ENCODE measurements around the gene TRAF3.

Gene TRAF3

DNA sequence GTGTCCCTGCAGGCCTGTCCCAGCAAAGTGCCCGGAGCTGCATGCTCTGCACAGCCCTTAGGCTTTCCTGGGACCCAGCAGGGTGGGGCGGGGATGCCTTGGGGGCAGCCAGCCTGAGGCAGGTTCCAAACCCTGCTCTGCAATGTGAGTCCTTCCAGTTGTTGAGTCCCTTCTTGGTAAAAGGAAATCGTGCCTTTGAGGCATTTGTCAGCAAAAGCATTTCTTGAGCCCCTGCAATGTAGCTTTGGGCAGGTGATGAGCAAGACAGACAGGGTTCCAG, 38.1 kb upstream of the TRAF3 start:
- H3K4me3 ChIP-seq (ENCODE audit: low read depth, low read length): no peak overlapping the region
- DNase-seq (ENCODE audit: low read depth): no peak
- TF ChIP-seq, protein P1, sequence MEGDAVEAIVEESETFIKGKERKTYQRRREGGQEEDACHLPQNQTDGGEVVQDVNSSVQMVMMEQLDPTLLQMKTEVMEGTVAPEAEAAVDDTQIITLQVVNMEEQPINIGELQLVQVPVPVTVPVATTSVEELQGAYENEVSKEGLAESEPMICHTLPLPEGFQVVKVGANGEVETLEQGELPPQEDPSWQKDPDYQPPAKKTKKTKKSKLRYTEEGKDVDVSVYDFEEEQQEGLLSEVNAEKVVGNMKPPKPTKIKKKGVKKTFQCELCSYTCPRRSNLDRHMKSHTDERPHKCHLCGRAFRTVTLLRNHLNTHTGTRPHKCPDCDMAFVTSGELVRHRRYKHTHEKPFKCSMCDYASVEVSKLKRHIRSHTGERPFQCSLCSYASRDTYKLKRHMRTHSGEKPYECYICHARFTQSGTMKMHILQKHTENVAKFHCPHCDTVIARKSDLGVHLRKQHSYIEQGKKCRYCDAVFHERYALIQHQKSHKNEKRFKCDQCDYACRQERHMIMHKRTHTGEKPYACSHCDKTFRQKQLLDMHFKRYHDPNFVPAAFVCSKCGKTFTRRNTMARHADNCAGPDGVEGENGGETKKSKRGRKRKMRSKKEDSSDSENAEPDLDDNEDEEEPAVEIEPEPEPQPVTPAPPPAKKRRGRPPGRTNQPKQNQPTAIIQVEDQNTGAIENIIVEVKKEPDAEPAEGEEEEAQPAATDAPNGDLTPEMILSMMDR (conservative IDR thresholded peaks at IDR 0.05; ENCODE audit: low read depth, low read length): no peak

DNA sequence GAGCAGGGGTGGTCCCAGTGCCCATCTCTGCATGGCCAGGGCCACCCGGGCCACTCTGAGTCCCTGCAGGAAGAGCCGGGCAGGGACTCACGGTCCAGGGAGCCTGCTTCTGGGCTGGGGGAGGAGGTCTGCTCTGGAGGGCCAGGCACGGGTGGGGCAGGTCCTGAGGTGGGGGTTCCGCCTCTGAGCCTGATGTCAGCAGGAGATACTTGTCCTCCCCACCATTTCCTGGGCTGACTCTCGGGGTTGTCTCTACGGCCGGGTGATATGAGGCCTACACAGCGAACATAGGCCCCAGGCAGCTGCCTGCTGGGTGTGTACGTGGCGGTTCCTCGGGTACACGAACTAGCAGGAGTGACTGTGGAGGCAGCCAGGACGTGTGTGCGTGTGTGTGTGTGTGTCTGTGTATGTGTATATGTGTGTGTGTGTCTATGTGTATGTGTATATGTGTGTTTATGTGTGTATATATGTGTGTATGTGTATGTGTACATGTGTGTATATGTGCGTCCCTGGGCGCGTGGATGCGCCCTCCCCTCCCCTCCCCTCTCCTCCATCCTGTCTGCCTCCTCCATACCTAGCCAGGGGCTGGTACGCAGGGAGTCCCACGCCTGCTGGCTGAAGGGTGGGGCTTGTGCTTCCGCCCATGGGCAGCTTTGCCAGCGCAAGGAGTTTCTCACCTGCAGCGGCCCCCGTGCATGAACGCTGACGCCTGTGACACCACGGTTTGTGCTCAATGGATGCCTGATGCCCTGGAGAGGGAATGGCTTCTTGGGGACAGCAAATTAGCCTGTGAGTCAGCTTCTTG, 30.4 kb upstream of the TRAF3 start:
- no peak overlapping the region for H3K4me3 ChIP-seq (ENCODE audit: low read depth, low read length)
- TF ChIP-seq, protein P1 (conservative IDR thresholded peaks at IDR 0.05; ENCODE audit: low read depth, low read length): no peak
- DNase-seq (ENCODE audit: low read depth): no peak

DNA sequence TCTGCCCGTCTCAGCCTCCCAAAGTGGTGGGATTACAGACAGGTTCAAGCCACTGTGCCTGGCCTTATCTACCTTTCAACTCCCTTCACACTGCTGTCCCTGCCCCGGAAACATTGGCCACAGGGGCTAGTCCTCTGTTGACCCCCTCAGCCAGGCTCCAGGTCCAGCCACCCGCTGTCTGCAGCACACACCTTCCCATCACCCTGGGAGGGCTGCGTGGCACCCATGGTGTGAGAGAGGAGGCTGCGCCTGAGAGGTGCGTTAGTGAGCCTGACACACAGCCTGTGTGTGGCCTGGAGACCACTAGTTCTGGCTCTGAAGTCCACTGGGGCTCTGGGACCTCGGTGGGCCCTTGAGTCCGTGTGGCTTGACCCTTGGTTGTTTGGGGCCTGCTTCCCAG, 28.4 kb upstream of the TRAF3 start:
- TF ChIP-seq, protein P1 (conservative IDR thresholded peaks at IDR 0.05; ENCODE audit: low read depth, low read length): no peak
- DNase-seq (ENCODE audit: low read depth): no peak
- H3K4me3 ChIP-seq (ENCODE audit: low read depth, low read length): no peak overlapping the region

DNA sequence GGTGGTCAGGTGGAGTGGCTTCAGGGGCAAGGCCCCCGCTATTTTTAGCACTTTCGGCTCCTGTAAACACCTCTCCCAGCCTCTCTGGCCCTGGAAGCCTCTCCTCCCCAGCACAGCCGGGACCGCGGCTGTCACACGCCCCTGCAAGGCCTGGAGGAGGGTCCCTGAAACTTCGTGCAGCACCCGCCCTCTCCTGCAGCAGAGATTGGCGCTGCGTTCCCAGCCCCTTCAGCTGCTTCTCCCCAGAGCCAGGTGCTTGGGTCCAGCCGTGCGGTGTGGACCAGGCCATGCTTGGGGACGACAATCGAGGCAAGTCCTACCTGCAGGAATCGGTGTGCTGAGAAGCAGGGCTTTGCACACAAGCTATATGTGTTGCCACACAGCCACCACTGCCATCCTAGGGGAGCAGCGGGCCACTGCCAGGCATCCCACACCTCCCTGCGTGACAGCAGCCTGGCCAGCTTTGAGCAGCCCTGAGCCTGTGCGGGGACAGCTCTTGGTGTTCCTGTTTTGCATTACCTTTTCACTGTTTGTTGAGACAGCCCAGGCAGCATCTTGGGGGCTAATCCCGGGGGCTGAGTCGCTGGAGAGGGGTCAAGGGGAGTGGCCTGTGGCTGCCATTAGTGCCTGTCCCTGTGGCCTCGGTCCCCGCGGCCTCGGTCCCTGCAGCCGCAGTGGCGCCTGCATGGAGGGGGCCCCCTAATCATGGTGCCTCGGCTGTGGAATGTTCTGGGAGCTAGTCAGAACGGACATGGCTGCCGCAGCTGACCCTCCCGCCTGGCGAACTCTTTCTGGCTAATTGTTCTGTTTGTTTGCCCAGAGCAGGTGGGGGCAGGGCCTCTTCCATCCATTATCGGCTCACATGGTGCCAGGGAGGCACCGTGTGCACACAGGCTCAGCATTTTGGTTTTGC, 27.6 kb upstream of the TRAF3 start:
- DNase-seq (ENCODE audit: low read depth): no peak
- no peak overlapping the region for H3K4me3 ChIP-seq (ENCODE audit: low read depth, low read length)
- TF ChIP-seq, protein P1 (conservative IDR thresholded peaks at IDR 0.05; ENCODE audit: low read depth, low read length): no peak

DNA sequence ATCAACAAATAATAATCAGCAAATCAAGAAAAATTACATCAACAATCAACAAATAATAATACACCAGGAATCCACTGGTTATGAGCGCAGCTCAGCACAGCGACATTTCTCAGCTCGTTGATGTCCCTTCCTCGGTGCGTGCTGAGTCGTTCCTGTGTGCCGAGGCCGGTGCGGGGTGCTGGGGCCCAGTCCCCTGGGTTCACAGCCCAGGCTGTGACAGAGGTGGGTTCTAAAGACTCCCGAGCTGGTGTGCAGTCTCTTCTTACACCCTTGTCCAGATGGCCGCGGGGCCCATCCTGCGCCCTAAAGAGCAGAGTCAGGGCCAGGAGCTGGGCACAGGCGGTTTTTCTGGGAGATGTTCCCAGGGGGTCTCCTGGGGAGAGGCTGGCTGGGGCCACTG, 26.9 kb upstream of the TRAF3 start:
- TF ChIP-seq, protein P1 (conservative IDR thresholded peaks at IDR 0.05; ENCODE audit: low read depth, low read length): no peak
- H3K4me3 ChIP-seq (ENCODE audit: low read depth, low read length): no peak overlapping the region

DNA sequence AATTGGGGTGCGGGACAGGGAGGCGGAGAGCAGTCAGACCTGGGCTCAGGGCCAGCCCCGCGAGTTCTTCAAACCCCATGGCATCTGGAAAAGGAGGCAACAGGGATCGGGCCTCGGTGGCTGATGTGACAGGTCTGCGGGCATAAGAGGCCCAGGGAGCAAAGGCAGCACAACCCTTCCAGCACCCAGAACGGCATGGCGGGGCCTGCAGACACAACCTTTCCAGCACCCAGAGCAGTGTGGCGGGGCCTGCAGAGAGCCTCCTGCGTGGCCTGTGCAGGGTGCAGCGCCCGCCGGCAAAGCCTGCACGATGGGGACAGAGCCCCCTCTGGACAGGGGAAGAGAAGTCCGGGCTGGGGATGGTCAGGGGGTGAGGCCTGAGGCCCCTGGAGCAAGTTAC, 26.2 kb upstream of the TRAF3 start:
- TF ChIP-seq, protein P1 (conservative IDR thresholded peaks at IDR 0.05; ENCODE audit: low read depth, low read length): no peak
- H3K4me3 ChIP-seq (ENCODE audit: low read depth, low read length): no peak overlapping the region
- DNase-seq (ENCODE audit: low read depth): no peak

More for the DNA sequence above, 26.9 kb upstream of the TRAF3 start:
- no peak for DNase-seq (ENCODE audit: low read depth)
